Colonic mucosa (tissue), 4 donors: ENCODE measurements around the gene EIF5. TPM values are rescaled to one million over a fixed set of nuclear protein-coding genes. Genes with fewer than 3 reads are reported as not detected.

Experiments used
- DNase-seq: peaks from one replicate; pipeline ENCODE4 v3.0.0-alpha.2; 2020
- H3K27ac ChIP-seq: fragments of 200-600 bp; one replicate; pipeline ENCODE4 v1.8.0; 2021
- H3K27me3 ChIP-seq: fragments of 200-600 bp; one replicate; pipeline ENCODE4 v1.8.0; 2021
- H3K36me3 ChIP-seq: fragments of 200-600 bp; one replicate; pipeline ENCODE4 v1.8.0; 2021
- H3K4me1 ChIP-seq: fragments of 200-600 bp; one replicate; pipeline ENCODE4 v1.8.0; 2021; ENCODE audit warnings: mild to moderate bottlenecking
- H3K4me3 ChIP-seq: fragments of 200-600 bp; one replicate; pipeline ENCODE4 v1.8.0; 2021
- H3K9ac ChIP-seq, 2 donors: one replicate each; pipeline ENCODE4 v1.7.0; 2013; ENCODE audit warnings: control low read depth in 2 of 2, low read depth in 2 of 2, low read length in 2 of 2
- H3K9me3 ChIP-seq: fragments of 200-600 bp; one replicate; pipeline ENCODE4 v1.8.0; 2021
- intact Hi-C: fragments of 100-400 bp; cut with DNase I; formaldehyde crosslinking; loops from one replicate; pipeline ENCODE4 v1.14.1; 2022
- total RNA-seq, 2 donors: library from RNA; stranded (reverse); fragmentation: NEBNext Ultra II Directional in 1 of 2; extraction: Animal tissue kit (Norgen Biotek cat#: 25700) in 1 of 2; gene quantifications; one replicate each; pipeline ENCODE4 v1.2.1, GENCODE V29; 2021
- TF ChIP-seq, protein P1 (sequence below): fragments of 200-600 bp; IDR thresholded peaks from one replicate; pipeline ENCODE4 v1.8.0; 2022; ENCODE audit warnings: antibody characterized with exemption, mild to moderate bottlenecking
- donor health status: healthy.
- donor health status: DM: no; HTN: no; CAD: no.
- donor health status: DM: no; HTN: no; CAD: no.

EIF5 gene
- total RNA-seq, 2 donors from 2014 or later, result 169 to 265 TPM

DNA sequence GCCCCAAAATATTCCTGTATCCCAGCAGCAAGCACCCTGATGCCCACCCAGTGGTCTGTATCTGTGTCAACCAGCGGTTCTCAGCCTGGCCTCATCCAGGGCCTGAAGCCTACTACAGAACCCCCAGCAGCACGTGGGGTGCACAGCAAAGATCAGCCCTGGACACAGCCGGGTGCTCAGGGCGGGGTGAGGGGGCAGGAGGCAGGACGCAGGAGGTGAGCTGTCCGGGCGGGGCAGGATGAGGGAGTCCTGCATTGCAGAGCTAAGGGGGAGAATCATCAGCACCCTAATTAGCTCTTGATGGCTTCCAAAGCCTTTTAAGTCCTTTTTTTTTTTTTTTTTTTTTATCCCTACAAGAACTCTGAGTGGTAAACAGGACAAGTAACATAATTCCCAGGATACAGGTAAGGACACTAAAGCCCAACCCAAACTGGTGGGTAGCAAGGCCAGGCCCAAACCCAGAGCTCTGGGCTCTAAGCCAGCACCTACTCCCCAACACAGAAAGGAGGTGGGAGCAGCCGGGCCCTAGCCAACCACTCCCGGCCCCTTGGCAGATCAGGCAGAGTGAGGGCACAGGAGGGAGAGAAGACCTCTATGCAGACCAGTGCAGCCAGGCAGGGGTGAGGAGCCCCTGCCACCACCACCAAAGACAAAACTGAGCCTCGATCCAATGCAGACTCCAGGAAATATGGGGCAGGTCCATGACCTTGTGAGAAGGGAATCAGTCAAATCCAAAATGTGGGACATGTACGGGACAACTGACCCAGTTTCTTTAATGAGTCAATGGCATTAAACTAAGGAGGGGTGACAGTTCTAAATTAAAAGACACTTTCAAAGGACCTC, 32.3 kb upstream of the EIF5 start:
- Histone ChIP-seq H3K27ac (no peak overlapping the region), H3K9me3 (no peaks in the 10 kb centered on the region), H3K36me3 (no peaks in the 10 kb centered on the region), H3K4me1 (no peaks in the 10 kb centered on the region), H3K9ac (no peak overlapping the region), H3K4me3 (no peak overlapping the region), H3K27me3 (no peaks in the 10 kb centered on the region)
- TF ChIP-seq, protein P1, sequence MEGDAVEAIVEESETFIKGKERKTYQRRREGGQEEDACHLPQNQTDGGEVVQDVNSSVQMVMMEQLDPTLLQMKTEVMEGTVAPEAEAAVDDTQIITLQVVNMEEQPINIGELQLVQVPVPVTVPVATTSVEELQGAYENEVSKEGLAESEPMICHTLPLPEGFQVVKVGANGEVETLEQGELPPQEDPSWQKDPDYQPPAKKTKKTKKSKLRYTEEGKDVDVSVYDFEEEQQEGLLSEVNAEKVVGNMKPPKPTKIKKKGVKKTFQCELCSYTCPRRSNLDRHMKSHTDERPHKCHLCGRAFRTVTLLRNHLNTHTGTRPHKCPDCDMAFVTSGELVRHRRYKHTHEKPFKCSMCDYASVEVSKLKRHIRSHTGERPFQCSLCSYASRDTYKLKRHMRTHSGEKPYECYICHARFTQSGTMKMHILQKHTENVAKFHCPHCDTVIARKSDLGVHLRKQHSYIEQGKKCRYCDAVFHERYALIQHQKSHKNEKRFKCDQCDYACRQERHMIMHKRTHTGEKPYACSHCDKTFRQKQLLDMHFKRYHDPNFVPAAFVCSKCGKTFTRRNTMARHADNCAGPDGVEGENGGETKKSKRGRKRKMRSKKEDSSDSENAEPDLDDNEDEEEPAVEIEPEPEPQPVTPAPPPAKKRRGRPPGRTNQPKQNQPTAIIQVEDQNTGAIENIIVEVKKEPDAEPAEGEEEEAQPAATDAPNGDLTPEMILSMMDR, result no peak
- intact Hi-C loops, result no loop called here
- no peak for DNase-seq

DNA sequence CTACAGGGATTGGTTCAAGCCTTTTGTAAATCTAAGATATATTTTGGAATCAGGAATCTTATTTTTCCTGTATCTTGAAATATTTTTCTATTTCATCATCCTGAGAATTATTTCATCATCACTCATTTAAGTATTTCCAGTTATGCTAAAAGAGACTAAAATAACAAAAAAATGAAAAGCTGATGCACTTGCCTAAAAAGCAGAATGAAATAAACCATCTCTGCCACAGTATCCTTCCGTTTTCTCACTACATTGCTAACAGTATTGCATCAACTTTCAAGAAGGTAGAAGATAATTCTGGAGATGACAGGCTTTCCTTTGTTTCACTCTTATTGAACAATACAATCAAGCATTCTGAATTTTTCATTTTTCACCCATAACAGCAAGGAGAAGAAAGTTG, 31.1 kb upstream of the EIF5 start:
- H3K36me3 ChIP-seq, result no peaks in the 10 kb centered on the region
- H3K4me1 ChIP-seq, result no peaks in the 10 kb centered on the region
- DNase-seq, result no peak
- H3K27ac ChIP-seq, result no peak overlapping the region
- TF ChIP-seq, protein P1, result no peak
- H3K27me3 ChIP-seq, result no peaks in the 10 kb centered on the region
- no peak overlapping the region for H3K4me3 ChIP-seq
- intact Hi-C loops, result no loop called here
- no peaks in the 10 kb centered on the region for H3K9me3 ChIP-seq
- H3K9ac ChIP-seq, result no peak overlapping the region

DNA sequence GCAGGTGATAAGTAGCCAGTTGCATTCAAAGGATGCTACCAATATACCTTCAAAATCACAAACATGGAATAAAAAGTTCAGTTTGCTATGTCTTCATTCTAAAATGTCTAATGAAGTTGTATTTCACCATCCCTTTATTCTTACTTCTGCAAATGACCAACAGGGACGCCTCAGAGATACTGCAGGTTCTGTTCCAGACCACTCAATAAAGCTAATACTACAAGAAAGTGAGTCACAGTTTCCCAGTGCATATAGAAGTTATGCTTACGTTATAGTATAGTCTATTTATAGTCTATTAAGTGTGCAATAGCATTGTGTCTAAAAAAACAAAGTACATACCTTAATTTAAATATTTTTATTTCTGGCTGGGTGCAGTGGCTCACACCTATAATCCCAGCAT, 29.3 kb upstream of the EIF5 start:
- Histone ChIP-seq H3K4me1 (no peaks in the 10 kb centered on the region), H3K9me3 (no peaks in the 10 kb centered on the region), H3K9ac (no peak overlapping the region), H3K4me3 (no peak overlapping the region), H3K36me3 (no peaks in the 10 kb centered on the region), H3K27ac (no peak overlapping the region), H3K27me3 (no peaks in the 10 kb centered on the region)
- DNase-seq, result no peak
- TF ChIP-seq, protein P1, result no peak
- intact Hi-C loops, result no loop called here

DNA sequence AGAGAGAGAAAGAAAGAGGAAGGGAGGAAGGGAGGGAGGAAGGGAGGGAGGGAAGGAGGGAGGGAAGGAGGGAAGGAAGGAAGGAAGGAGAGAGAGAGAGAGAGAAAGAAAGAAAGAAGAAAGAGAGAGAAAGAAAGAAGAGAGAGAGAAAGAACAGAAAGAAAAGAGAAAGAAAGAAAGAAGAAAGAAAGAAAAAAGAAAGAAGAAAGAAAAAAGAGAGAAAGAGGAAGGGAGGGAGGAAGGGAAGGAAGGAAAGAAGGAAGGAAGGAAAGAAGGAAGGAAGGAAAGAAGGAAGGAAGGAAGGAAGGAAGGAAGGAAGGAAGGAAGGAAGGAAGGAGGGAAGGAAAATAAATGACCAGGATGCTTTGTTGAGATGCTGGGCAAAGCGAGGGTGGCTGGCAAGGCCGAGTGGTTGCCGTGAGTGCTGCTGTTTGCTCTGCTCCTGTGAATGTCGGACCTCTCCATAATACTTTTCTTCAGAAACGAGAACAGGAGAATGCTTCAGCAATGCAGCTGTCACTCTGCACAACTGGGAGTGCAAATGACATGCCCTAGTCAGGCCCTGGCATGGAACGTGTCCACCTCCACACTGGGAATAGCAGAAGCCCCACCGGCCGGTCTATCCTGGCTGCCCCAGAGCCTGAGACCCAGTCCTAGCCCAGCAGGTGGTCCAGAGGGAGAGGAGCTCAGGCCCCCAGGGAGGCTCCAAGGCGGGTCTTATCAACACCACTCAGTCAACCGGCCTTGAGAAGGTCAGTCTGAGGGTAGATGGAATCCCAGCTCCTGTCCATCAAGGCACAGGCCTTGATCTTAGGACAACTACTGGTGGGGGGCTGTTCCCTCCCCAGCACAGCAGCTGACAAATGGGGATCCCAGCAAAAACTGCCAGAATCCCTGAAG, 25.1 kb upstream of the EIF5 start:
- TF ChIP-seq, protein P1, result no peak
- H3K36me3 ChIP-seq, result no peaks in the 10 kb centered on the region
- H3K27ac ChIP-seq, result no peak overlapping the region
- no peak for DNase-seq
- no peaks in the 10 kb centered on the region for H3K27me3 ChIP-seq
- H3K9ac ChIP-seq, result no peak overlapping the region
- no peak overlapping the region for H3K4me3 ChIP-seq
- intact Hi-C loops, result no loop called here
- H3K4me1 ChIP-seq, result no peaks in the 10 kb centered on the region
- no peaks in the 10 kb centered on the region for H3K9me3 ChIP-seq

DNA sequence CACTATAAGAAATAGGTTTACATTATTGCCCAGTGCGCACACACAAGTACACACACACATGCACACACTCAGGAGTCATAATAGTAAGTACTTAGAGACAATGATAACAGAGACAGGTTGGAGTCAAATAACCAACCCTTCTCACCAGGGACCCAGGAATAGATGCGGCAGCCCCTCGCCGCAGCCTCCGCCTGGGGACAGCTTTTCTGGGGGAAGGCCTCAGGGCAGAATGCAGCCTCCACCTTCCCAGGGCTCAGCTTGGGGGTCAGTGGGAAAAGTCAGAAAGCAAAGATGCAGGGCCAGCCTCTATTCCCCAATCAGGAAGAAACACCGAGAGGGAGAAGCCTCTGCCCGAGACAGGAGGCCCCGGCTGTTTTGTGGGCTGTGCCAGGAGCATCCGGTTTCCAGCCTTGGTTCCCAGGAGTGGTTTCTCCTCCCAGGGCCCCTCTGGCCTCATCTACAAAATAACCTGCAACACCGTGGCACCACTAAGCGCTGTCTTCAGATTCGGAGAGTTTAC, 23.4 kb upstream of the EIF5 start:
- H3K4me1 ChIP-seq, result no peaks in the 10 kb centered on the region
- intact Hi-C loops, result no loop called here
- no peaks in the 10 kb centered on the region for H3K27me3 ChIP-seq
- H3K36me3 ChIP-seq, result no peaks in the 10 kb centered on the region
- H3K9me3 ChIP-seq, result no peaks in the 10 kb centered on the region
- H3K4me3 ChIP-seq, result no peak overlapping the region
- H3K27ac ChIP-seq, result no peak overlapping the region
- no peak for DNase-seq
- TF ChIP-seq, protein P1, result no peak
- no peak overlapping the region for H3K9ac ChIP-seq
